Measurements from ENCODE around the gene TRPT1. TPM values are rescaled to one million over a fixed set of nuclear protein-coding genes. Genes with fewer than 3 reads are reported as not detected.

TRPT1 gene
- total RNA-seq, 1 donor from 2014 or later = 39.0 TPM

DNA sequence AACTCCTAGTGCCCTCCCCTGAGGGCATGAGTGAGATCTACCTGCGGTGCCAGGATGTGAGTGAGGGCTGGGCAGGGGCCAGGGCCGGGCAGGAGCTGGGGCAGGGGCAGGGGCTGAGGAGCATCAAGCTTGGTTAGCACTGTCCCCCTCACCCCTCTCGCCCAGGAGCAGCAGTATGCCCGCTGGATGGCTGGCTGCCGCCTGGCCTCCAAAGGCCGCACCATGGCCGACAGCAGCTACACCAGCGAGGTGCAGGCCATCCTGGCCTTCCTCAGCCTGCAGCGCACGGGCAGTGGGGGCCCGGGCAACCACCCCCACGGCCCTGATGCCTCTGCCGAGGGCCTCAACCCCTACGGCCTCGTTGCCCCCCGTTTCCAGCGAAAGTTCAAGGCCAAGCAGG, 5.7 kb downstream of the TRPT1 start:
- TF ChIP-seq, protein P1, sequence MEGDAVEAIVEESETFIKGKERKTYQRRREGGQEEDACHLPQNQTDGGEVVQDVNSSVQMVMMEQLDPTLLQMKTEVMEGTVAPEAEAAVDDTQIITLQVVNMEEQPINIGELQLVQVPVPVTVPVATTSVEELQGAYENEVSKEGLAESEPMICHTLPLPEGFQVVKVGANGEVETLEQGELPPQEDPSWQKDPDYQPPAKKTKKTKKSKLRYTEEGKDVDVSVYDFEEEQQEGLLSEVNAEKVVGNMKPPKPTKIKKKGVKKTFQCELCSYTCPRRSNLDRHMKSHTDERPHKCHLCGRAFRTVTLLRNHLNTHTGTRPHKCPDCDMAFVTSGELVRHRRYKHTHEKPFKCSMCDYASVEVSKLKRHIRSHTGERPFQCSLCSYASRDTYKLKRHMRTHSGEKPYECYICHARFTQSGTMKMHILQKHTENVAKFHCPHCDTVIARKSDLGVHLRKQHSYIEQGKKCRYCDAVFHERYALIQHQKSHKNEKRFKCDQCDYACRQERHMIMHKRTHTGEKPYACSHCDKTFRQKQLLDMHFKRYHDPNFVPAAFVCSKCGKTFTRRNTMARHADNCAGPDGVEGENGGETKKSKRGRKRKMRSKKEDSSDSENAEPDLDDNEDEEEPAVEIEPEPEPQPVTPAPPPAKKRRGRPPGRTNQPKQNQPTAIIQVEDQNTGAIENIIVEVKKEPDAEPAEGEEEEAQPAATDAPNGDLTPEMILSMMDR (IDR thresholded peaks at IDR 0.05; ENCODE audit: partially characterized antibody, unreplicated experiment) = no peak
- no peak for DNase-seq
- H3K4me1 Mint-ChIP-seq (ENCODE audit: low read depth, unreplicated experiment) = no peaks in the 10 kb centered on the region
- H3K36me3 Mint-ChIP-seq (ENCODE audit: unreplicated experiment) = no peaks in the 10 kb centered on the region
- H3K27me3 Mint-ChIP-seq (ENCODE audit: unreplicated experiment) = peaks cover 2% of the 10 kb centered on the region
- no peak overlapping the region for H3K4me3 Mint-ChIP-seq (ENCODE audit: unreplicated experiment)
- H3K9me3 Mint-ChIP-seq (ENCODE audit: unreplicated experiment) = no peaks in the 10 kb centered on the region
- no peak overlapping the region for H3K27ac Mint-ChIP-seq (ENCODE audit: unreplicated experiment)

DNA sequence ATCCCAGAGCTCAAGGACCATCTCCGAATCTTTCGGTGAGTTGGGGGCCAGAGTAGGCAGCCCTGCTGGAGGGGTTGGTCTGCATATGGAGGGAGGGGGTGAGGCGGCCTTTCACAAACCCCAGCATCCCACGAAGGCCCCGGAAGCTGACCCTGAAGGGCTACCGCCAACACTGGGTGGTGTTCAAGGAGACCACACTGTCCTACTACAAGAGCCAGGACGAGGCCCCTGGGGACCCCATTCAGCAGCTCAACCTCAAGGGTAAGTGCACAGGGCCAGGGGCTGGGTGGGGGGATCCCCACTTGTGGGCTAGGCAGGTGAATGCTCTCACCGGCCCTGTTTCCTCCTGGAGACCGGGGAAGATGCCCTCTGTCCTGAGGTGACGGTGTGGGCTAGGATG, 6.2 kb downstream of the TRPT1 start:
- TF ChIP-seq, protein P1 (IDR thresholded peaks at IDR 0.05; ENCODE audit: partially characterized antibody, unreplicated experiment) = no peak
- H3K9me3 Mint-ChIP-seq (ENCODE audit: unreplicated experiment) = no peaks in the 10 kb centered on the region
- H3K4me3 Mint-ChIP-seq (ENCODE audit: unreplicated experiment) = no peak overlapping the region
- no peaks in the 10 kb centered on the region for H3K36me3 Mint-ChIP-seq (ENCODE audit: unreplicated experiment)
- H3K27ac Mint-ChIP-seq (ENCODE audit: unreplicated experiment) = no peak overlapping the region
- peaks cover 2% of the 10 kb centered on the region for H3K27me3 Mint-ChIP-seq (ENCODE audit: unreplicated experiment)
- DNase-seq = no peak
- no peaks in the 10 kb centered on the region for H3K4me1 Mint-ChIP-seq (ENCODE audit: low read depth, unreplicated experiment)

DNA sequence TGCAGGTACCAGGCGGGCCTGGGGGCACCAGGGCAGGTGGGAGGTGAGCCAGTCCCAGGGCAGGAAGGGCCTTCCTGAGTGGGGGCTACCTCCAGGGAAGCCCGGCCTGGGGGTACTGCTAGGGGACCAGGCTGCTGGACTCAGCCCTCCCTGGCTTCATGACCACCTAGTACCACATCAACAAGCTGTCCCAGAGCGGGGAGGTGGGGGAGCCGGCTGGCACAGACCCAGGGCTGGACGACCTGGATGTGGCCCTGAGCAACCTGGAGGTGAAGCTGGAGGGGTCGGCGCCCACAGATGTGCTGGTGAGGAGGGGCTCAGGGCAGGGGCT, 6.7 kb downstream of the TRPT1 start:
- no peaks in the 10 kb centered on the region for H3K9me3 Mint-ChIP-seq (ENCODE audit: unreplicated experiment)
- TF ChIP-seq, protein P1 (IDR thresholded peaks at IDR 0.05; ENCODE audit: partially characterized antibody, unreplicated experiment) = no peak
- no peak overlapping the region for H3K4me3 Mint-ChIP-seq (ENCODE audit: unreplicated experiment)
- no peaks in the 10 kb centered on the region for H3K36me3 Mint-ChIP-seq (ENCODE audit: unreplicated experiment)
- H3K4me1 Mint-ChIP-seq (ENCODE audit: low read depth, unreplicated experiment) = no peaks in the 10 kb centered on the region
- H3K27me3 Mint-ChIP-seq (ENCODE audit: unreplicated experiment) = peaks cover 2% of the 10 kb centered on the region
- H3K27ac Mint-ChIP-seq (ENCODE audit: unreplicated experiment) = no peak overlapping the region
- no peak for DNase-seq

DNA sequence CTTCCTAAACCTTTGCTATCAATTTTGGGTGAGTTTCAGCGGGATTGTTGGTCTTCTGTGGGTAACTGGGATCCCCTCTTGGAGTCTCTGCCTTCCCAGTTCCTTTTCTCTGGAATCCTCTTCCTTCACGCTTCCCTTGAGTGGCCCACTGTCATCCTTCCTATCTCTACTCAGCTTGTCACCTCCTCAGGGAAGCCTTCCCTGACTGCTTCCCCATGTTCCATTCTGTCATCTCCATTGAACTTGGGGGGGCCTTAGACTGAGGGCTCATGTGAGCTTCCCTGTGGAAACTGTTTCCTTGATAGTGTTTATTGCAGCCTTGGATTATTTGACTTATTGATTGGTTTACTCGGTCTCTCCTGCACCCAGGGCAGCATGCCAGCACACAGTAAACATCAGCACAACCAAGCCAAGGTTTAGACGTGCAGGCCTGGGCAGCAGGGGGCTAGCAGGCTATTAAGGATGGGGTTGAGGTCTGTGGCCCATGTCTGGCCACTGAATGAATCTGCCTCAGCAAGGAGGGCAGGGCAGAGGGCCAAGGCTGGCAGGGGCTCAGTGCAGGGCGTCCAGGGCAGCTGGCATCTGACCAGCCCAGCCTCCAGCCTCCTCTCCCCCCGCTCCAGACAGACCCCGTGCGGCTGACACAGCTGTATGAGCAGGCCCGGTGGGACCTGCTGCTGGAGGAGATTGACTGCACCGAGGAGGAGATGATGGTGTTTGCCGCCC, 7.2 kb downstream of the TRPT1 start:
- H3K4me3 Mint-ChIP-seq (ENCODE audit: unreplicated experiment) = no peak overlapping the region
- no peaks in the 10 kb centered on the region for H3K9me3 Mint-ChIP-seq (ENCODE audit: unreplicated experiment)
- H3K27ac Mint-ChIP-seq (ENCODE audit: unreplicated experiment) = no peak overlapping the region
- no peaks in the 10 kb centered on the region for H3K36me3 Mint-ChIP-seq (ENCODE audit: unreplicated experiment)
- H3K27me3 Mint-ChIP-seq (ENCODE audit: unreplicated experiment) = peaks cover 1% of the 10 kb centered on the region
- TF ChIP-seq, protein P1 (IDR thresholded peaks at IDR 0.05; ENCODE audit: partially characterized antibody, unreplicated experiment) = no peak
- no peaks in the 10 kb centered on the region for H3K4me1 Mint-ChIP-seq (ENCODE audit: low read depth, unreplicated experiment)
- DNase-seq = no peak

DNA sequence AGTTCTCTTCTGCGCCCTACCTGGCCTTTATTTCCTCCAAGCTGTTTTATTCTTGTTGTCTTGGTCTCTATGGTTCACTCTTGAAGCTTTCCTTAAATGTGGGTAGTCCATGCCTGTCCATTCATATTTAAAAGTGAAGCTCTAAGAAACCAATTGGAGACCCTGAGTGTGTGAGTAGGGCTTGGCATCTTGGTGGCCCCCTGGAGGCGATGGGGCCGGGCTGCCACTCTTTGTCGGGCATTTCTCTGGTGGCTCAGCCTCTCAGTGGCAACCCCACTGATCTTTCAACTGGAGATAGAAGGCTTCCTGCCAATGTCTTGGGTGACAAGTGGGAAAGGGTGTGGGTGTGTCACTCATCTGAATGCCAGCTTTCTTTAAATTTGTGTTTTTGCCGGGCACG, 9.1 kb downstream of the TRPT1 start:
- TF ChIP-seq, protein P1 (IDR thresholded peaks at IDR 0.05; ENCODE audit: partially characterized antibody, unreplicated experiment) = no peak
- no peaks in the 10 kb centered on the region for H3K36me3 Mint-ChIP-seq (ENCODE audit: unreplicated experiment)
- DNase-seq = no peak

More for the DNA sequence above, 9.1 kb downstream of the TRPT1 start:
- Mint-ChIP-seq H3K9me3 (ENCODE audit: unreplicated experiment) (no peaks in the 10 kb centered on the region), H3K4me3 (ENCODE audit: unreplicated experiment) (no peak overlapping the region), H3K27ac (ENCODE audit: unreplicated experiment) (no peak overlapping the region), H3K27me3 (ENCODE audit: unreplicated experiment) (peaks cover 9% of the 10 kb centered on the region), H3K4me1 (ENCODE audit: low read depth, unreplicated experiment) (no peaks in the 10 kb centered on the region)

Measured in glutamatergic neuron (in vitro differentiated cells).